ENCODE data around the gene STXBP5.

STXBP5 gene

DNA sequence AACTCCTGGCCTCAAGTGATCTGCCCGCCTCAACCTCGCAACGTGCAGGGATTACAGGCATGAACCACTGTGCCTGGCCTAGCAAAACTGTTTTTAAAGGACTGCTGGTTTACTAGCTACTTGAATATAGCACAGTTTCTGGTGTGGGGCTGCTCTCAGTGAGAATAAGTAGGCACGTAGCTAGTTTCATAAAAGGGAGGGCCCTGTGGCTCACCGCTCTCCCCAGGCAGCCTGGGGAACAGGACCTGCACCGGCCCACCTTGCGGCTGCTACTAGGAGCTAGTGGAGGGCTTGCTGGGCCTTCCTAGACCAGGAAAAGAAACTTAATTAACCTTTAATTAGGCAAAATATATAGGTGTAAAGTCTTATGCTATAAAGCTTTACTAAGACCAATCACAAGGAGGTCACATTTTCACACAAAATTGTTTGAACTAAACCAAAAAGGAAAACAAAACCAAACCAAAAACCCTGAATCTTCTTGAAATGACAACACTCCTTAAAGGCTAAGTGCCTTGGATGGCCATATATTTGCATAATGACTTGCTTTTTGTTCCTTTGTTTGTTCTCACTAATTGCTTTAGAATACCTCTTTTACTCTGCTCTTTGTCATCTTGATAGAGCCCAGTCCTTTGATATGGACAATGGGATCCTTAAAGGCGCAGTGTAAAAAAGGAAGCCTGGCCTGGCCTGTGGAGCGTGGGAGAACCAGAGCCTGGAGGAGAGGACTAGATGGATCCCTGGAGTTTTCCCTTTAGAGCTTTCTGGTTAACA, 234.7 kb downstream of the STXBP5 start:
- TF ChIP-seq, protein P1, sequence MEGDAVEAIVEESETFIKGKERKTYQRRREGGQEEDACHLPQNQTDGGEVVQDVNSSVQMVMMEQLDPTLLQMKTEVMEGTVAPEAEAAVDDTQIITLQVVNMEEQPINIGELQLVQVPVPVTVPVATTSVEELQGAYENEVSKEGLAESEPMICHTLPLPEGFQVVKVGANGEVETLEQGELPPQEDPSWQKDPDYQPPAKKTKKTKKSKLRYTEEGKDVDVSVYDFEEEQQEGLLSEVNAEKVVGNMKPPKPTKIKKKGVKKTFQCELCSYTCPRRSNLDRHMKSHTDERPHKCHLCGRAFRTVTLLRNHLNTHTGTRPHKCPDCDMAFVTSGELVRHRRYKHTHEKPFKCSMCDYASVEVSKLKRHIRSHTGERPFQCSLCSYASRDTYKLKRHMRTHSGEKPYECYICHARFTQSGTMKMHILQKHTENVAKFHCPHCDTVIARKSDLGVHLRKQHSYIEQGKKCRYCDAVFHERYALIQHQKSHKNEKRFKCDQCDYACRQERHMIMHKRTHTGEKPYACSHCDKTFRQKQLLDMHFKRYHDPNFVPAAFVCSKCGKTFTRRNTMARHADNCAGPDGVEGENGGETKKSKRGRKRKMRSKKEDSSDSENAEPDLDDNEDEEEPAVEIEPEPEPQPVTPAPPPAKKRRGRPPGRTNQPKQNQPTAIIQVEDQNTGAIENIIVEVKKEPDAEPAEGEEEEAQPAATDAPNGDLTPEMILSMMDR (IDR thresholded peaks at IDR 0.05; ENCODE audit: low read depth, low read length), result no peak
- no peak for DNase-seq (ENCODE audit: low read depth in 2 of 2)
- no peak overlapping the region for H3K4me3 ChIP-seq (replicated peaks in 1 of 2; ENCODE audit: low read depth in 2 of 2, low read length in 2 of 2)
